GM12874 (cell line): ENCODE measurements around the gene MFAP2.

ENCODE experiments used
- TF ChIP-seq, protein P1 (sequence below): IDR thresholded peaks from 2 replicates; pipeline ENCODE4 v1.5.1; 2011; ENCODE audit warnings: low read depth, mild to moderate bottlenecking, control low read depth, low read length, moderate library complexity; ENCODE audit not compliant: insufficient read depth

MFAP2 gene

DNA sequence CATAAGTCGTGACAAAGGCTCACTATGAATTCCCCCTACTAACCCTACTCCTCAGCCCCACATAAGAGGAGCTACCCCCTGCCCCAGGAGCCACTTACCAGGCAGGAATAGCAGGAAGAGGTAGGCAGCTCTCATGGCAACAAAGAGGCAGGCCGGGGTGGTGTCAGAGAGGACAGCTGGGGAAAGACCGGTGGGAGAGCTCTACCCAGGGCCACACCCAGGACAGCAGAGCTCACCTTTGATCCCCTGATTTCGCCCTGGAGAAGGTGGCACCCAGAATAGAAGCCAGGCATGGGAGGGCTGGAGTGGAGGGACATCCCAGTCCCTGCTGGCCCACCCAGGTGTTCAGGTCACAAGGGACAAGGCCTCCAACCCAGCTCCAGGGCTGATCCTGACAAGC lies 2.3 kb downstream of the MFAP2 start:
- TF ChIP-seq, protein P1, sequence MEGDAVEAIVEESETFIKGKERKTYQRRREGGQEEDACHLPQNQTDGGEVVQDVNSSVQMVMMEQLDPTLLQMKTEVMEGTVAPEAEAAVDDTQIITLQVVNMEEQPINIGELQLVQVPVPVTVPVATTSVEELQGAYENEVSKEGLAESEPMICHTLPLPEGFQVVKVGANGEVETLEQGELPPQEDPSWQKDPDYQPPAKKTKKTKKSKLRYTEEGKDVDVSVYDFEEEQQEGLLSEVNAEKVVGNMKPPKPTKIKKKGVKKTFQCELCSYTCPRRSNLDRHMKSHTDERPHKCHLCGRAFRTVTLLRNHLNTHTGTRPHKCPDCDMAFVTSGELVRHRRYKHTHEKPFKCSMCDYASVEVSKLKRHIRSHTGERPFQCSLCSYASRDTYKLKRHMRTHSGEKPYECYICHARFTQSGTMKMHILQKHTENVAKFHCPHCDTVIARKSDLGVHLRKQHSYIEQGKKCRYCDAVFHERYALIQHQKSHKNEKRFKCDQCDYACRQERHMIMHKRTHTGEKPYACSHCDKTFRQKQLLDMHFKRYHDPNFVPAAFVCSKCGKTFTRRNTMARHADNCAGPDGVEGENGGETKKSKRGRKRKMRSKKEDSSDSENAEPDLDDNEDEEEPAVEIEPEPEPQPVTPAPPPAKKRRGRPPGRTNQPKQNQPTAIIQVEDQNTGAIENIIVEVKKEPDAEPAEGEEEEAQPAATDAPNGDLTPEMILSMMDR, result no peak

DNA sequence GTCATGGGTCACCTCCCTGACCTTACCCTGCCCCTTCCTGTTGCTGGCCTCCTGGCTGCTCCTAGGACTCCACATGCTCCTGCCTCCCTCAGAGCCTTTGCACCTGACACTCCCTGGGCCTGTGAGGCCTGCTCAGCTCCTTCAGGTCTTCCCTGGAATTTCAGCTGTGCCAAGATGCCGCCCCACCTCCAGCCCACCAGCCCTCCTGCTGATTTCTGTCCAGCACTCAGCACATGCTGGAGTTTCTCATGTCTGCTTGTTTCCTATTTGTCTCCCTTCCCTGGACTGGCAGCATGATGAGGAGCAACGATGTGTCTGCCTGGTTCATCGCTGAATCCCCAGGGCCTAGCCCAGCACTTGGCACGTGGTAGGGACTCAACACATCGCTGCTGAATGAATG lies 3.0 kb downstream of the MFAP2 start:
- TF ChIP-seq, protein P1, result no peak

DNA sequence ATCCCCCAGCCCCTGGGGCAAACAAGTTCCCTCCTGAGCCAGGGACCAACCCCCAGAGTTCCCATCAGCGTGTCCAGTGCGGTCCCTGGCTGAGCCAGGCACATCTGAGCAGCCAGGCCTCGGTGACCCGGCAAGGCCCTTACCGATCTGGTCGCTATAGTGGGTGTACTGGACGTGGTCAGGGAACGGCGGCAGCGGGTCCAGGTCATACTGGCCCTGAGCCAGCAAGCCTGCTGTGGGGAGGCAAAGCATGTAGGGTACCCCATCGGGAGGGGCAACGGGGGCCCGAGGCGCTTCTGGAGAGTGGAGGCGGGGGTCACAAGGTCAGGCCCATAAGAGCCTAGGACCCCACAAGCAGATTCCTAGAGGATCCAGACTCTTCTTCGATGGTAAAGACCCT lies 3.5 kb downstream of the MFAP2 start:
- TF ChIP-seq, protein P1, result no peak

DNA sequence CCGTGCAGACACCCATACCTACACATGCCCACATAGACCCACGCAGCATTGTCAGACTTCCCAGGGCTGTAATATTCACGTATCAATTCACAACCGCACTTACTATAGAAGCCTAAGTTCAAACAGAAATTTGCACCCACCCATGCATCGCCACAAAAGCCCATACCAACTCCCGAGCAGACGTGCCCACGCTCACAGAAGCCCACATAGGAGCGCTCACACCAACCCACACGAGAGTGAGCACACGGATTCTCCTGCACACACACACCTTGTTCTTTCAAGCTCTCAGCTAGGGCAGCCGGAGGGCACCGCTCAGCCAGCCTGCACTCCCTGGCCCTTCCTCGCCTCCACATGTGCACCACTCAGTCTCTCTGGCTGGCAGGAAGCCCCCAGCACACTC lies 4.6 kb downstream of the MFAP2 start:
- TF ChIP-seq, protein P1, result no peak

DNA sequence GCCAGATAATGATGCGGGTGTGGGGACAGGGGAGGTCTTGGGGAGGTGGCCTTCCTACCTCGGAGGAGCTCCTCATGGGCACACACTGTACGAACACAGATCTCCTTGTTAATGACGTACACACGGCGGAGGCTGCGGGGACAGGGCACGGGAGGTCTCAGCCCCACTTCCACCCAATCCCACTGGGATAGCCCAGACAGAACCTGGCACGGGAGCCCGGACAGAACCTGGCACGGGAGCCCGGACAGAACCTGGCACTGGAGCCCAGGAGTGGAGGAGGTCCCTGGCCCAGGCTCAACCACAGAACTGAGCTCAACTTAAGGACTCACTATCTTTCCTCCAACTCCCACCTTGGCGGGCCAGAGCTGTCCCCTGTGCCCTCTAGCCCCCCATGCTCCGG lies 5.2 kb downstream of the MFAP2 start:
- TF ChIP-seq, protein P1, result no peak

DNA sequence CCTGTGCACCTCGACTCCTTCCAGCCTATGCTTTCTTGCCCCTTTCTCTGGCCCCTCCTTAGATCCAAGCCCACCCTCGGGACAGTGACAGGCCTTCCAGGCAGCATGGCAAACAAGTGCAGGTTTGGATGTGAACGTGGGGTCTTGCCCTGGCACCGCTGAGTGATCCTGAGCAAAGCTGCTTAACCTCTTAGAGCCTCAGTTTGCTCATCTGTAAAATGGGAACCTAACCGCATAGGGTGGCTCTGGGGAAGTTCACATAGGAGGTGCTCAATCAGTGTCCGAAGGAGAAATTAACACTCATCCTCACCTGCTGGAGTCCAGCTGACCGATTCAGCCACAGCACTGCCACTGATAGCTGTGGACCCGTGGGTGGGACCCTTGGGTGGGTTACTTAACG lies 7.2 kb downstream of the MFAP2 start:
- TF ChIP-seq, protein P1, result no peak

DNA sequence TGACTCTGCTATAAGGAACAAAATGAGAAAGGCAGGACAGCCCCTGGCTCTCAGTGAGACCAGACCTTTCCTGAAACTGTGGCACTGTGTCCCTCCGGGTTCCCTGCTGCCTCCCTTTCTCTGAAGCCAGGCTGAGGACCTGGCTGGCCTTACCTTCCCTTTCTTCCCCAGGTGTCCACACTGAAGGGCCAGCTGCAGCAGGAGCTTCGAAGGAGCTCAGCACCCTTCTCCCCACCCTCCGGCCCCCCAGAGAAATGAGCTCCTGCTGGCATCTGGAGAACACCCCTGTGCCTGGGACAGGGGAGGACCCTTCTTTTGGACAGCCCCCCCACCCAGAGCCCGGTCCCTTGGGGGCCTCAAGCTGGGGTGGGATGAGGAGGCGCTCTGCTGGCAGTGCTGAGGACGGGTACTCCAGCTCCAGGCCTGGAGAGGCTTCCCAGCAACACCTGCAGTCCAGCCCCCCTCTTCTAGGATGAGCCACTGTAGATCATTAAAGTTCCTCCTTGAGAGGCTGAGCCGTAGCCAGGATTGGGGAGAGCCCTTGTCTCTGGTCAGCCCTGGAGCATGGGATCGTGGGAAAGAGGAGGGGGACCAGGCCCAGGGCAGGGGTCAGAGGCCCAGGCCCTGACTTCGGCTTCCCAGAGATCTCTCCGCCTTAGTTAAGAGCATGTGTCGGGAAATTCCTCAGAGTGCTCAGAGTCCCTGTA lies 8.1 kb downstream of the MFAP2 start:
- TF ChIP-seq, protein P1, result no peak
